Lower leg skin (tissue), 3 donors: Measurements from ENCODE around the gene EHMT1.

ENCODE experiments used
- POLR2A ChIP-seq, 2 donors: fragments of 450-650 bp; IDR thresholded peaks; one replicate each; pipeline ENCODE4 v1.6.1; 2016 to 2017; ENCODE audit warnings: antibody characterized with exemption in 2 of 2, mild to moderate bottlenecking in 1 of 2, moderate library complexity in 1 of 2
- TF ChIP-seq, protein P1 (sequence below), 3 donors: fragments of 450-650 bp; IDR thresholded peaks; one replicate each; pipeline ENCODE4 v1.5.1; 2016; ENCODE audit warnings: antibody characterized with exemption in 3 of 3, mild to moderate bottlenecking in 3 of 3, moderate library complexity in 2 of 3

DNA sequence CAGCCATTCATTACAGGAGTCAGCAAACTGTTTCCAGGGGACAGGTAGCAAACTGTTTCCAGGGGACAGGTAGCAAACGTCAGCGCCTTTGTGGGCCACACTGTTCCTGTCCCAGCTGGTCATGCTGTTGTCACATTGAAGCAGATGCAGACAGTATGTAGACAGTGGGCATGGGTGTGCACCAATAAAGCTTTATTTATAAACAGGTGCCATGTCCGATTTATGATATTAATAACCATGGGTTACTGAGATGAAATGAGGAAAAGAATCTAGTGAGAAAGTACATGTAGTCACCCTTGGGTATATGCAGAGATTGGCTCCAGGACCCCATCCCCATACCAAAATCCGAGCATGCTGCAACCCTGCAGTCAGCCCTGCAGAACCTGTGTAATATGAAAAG, 122.5 kb downstream of the EHMT1 start:
- TF ChIP-seq, protein P1, sequence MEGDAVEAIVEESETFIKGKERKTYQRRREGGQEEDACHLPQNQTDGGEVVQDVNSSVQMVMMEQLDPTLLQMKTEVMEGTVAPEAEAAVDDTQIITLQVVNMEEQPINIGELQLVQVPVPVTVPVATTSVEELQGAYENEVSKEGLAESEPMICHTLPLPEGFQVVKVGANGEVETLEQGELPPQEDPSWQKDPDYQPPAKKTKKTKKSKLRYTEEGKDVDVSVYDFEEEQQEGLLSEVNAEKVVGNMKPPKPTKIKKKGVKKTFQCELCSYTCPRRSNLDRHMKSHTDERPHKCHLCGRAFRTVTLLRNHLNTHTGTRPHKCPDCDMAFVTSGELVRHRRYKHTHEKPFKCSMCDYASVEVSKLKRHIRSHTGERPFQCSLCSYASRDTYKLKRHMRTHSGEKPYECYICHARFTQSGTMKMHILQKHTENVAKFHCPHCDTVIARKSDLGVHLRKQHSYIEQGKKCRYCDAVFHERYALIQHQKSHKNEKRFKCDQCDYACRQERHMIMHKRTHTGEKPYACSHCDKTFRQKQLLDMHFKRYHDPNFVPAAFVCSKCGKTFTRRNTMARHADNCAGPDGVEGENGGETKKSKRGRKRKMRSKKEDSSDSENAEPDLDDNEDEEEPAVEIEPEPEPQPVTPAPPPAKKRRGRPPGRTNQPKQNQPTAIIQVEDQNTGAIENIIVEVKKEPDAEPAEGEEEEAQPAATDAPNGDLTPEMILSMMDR (IDR thresholded peaks at IDR 0.05) = no peak
- TF ChIP-seq POLR2A (IDR thresholded peaks at IDR 0.05) = no peak
